Measurements from ENCODE around the gene AFF3. TPM values are rescaled to one million over a fixed set of nuclear protein-coding genes. Genes with fewer than 3 reads are reported as not detected.

The AFF3 gene
- total and polyA plus RNA-seq, 2 donors (not counting 3 experiments of a cell fraction or from before 2014, with no cell fraction given), result 0.06 to 0.07 TPM

- dilution Hi-C loops (cut with MboI; ENCODE audit: extremely low pct_ligation_motif_present, low sequenced_read_pairs), result no loop called here
- no peaks in the 10 kb centered on the region for H3K9me1 ChIP-seq (replicated peaks; ENCODE audit: control insufficient read depth, extremely low read depth, insufficient read depth, low read length)
- TF ChIP-seq POLR2A (IDR thresholded peaks at IDR 0.05; ENCODE audit: low read depth, low read length), result no peak
- no peak for TF ChIP-seq MAX (IDR thresholded peaks at IDR 0.05; ENCODE audit: insufficient read depth, insufficient read length)
- no peak for TF ChIP-seq CTCF (IDR thresholded peaks at IDR 0.05; ENCODE audit: extremely low read depth in 1 of 2, insufficient read depth in 1 of 2, low read depth in 1 of 2, low read length in 2 of 2)
- TF ChIP-seq EZH2 (IDR thresholded peaks at IDR 0.05; ENCODE audit: borderline replicate concordance, low read depth, low read length, severe bottlenecking), result no peak
- TF ChIP-seq GATA2 (IDR thresholded peaks at IDR 0.05; ENCODE audit: insufficient read depth, insufficient read length, low read depth, low read length), result no peak
- no peak for TF ChIP-seq FOS (IDR thresholded peaks at IDR 0.05; ENCODE audit: borderline replicate concordance, insufficient read depth, low read length)
- no peak for TF ChIP-seq JUN (IDR thresholded peaks at IDR 0.05; ENCODE audit: borderline replicate concordance, insufficient read depth, insufficient read length, low read depth)
- no peak for TF ChIP-seq POLR2AphosphoS5 (IDR thresholded peaks at IDR 0.05; ENCODE audit: insufficient read depth, low read depth, low read length)
- TF ChIP-seq MYC (IDR thresholded peaks at IDR 0.05; ENCODE audit: low read depth, low read length), result no peak
- no peaks in the 10 kb centered on the region for H3K9me3 ChIP-seq (replicated peaks; ENCODE audit: control insufficient read depth, insufficient read depth, low read length)
- ChIA-PET CTCF (no interaction called here), POLR2A (no interaction called here)
- no peaks in the 10 kb centered on the region for H3K4me1 ChIP-seq (ENCODE audit: control insufficient read depth, extremely low read depth, insufficient read depth, low read length)
- no peaks in the 10 kb centered on the region for H3K79me2 ChIP-seq (ENCODE audit: control insufficient read depth, insufficient read depth, low read length)
- no peak overlapping the region for H3K4me3 ChIP-seq (replicated peaks in 1 of 3; ENCODE audit: insufficient read depth in 1 of 3, low read depth in 1 of 3, low read length in 3 of 3)
- FAIRE-seq, result no peak
- no peak overlapping the region for H2AFZ ChIP-seq (ENCODE audit: low read depth, low read length)
- H3K4me2 ChIP-seq (ENCODE audit: insufficient read depth, low read length), result no peak overlapping the region
- no peak overlapping the region for H3K9ac ChIP-seq (replicated peaks; ENCODE audit: extremely low read depth, insufficient read depth, low read length)
- H4K20me1 ChIP-seq (replicated peaks; ENCODE audit: control insufficient read depth, extremely low read depth, insufficient read depth, low read length), result peaks cover 2% of the 10 kb centered on the region
- peaks cover 11 to 25% of the 10 kb centered on the region in 2 experiments for H3K27me3 ChIP-seq (ENCODE audit: control insufficient read depth in 2 of 2, insufficient read depth in 2 of 2, low read length in 2 of 2)
- intact Hi-C loops (cut with micrococcal nuclease), result no loop called here
- no peak for DNase-seq (ENCODE audit: low read depth, low spot score)
- BruUV-seq (replicated peaks), result no TSS peak
- H3K27ac ChIP-seq (ENCODE audit: insufficient read depth, low read depth, low read length), result no peak overlapping the region
- no peaks in the 10 kb centered on the region for H3K36me3 ChIP-seq (ENCODE audit: control insufficient read depth in 2 of 2, extremely low read depth in 1 of 2, insufficient read depth in 2 of 2, low read length in 2 of 2)
Measured at GRCh38 chr2:99600981-99601651, 541.3 kb downstream of the AFF3 start.
